Stimulated activated naive CD4-positive, alpha-beta T cell (primary cell): Measurements from ENCODE around the gene ETFA.
A peak's percentile ranks its signal among the peaks of the same experiment; 100 is the strongest.
"Not testable (repeated sequence)": the region's sequence is repeated elsewhere in the genome, so short reads cannot be mapped to it uniquely, and the experiment has no call there.

Experiments
- DNase-seq, 6 experiments: peaks; one replicate each; lab custom pipeline; 2025; lab: John Stamatoyannopoulos, UW

ETFA gene

DNA sequence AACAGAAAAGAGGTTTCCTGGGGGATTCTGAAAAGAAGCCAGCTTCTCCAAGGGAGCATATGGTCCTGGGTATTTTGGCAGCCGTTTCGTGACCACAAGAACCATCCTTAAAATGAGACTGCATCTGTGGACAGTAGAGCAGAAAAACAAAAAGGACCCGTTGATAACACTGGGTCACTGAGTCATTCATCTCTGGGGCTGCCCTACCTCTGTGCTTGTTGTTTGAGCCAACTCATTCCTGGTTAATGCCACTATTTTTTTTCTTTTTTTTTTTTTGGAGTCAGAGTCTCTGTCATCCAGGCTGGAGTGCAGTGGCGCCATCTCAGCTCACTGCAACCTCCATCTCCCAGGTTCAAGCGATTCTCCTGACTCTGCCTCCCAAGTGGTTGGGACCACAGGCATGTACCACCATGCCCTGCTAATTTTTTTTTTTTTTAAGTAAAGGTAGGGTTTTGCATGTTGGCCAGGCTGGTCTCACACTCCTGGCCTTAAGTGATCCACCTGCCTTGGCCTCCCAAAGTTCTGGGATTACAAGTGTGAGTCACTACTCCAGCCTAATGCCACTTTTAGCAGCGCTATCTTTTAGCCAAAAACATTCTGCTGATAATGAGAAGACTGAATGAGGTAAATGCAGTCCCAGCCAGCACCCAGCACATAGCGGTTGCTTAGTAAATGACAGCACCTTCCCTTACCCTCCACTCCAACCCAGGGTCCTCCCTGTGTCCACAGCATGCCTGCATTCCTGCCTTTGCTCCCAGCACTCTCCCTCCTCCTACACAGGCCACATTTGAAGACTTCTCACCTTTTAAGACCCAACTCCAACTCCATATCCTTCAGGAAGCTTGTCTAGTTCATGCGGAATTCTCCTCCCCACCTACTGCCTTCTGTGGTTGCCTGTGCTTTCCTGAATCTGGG lies 16.2 kb upstream of the ETFA start:
- DNase-seq = no peak

DNA sequence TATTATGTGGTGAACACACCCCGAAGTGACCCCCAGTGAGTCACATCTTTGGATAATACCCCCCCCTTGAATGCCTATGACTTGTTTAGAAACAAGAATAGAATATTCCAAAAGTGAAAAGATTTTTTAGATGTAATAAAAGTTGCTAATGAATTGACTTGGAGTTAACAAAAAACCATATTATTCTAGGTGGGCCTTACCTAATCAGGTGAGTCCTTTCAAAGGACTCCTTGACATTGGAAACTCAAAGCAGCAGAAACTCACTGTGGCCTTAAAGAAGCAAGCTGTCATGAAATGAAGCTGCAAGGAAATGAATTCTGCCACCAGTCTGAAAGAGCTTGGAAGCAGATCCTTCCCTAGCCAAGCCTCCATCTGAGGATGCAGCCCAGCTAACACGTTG lies 14.4 kb upstream of the ETFA start:
- no peak for DNase-seq

DNA sequence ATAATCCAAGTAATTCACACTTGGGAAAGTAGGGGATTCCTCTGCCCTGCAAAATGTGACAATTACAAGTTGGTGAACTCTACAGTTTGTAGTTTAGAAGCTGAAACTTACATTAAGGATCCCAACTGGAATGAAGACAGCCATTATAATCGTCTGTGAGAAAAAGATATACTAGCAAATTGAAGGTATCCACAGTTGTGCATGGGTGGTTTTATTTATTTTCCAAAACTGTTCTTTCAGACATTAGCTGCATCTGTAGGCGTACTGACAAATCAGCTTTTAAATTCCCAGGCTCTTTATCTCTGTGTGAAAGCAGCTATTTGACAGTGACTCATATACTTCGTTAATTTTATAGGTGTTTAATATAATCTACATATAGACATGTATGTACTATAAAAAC lies 12.8 kb upstream of the ETFA start:
- DNase-seq = no peak

DNA sequence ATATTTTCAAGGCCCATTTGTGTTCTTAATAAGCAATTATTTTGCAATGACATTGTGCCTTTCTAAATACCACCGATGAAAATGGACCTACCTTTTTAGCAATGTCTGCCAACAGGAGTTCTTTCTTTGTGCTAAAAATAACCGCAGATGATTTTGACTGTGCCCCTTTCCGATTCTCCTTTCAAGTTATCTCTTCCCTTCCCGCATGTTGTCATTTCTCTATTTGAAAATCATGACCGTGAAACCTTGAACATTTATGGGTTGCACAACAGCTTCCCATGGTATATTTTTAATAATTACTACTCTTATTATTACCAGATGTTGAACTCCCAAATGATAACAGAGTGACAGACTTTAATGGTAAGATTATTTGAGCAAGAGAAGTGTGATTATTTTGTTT lies 10.3 kb upstream of the ETFA start:
- no peak for DNase-seq

DNA sequence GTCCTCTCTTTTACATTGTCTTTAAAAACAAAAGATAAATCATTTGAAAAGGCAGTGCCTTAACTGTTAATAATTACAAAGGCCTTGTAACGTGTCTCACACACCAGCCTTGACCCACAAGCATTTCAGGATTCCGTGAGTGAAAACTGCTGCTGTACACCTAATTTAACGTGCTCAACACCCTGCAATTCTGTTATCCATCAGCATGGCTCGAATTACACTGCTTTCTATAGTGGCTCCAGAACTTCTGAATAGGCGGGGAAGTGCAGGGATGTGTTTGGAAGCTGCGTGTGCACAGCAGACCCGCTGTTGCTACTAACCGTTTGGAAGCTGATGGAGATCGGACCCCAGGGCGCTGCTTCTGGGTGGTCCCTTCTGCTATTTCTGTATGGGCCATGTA lies 9.9 kb upstream of the ETFA start:
- DNase-seq = no peak

DNA sequence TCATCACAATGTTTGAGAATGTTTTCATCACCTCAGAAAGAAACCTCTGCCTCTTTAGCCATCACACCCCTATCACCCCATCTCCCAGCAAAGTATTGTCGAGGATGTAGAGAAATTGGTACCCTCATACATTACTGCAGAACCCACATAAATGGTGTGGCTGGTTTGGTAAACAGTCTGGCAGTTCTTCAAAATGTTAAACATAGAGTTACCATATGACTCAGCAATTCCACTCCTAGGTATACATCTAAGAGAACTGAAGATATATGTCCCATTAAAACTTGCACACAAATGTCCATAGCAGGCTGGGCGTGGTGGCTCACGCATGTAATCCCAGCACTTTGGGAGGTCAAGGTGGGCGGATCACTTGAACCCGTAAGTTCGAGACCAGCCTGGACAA lies 8.7 kb upstream of the ETFA start:
- no peak for DNase-seq

DNA sequence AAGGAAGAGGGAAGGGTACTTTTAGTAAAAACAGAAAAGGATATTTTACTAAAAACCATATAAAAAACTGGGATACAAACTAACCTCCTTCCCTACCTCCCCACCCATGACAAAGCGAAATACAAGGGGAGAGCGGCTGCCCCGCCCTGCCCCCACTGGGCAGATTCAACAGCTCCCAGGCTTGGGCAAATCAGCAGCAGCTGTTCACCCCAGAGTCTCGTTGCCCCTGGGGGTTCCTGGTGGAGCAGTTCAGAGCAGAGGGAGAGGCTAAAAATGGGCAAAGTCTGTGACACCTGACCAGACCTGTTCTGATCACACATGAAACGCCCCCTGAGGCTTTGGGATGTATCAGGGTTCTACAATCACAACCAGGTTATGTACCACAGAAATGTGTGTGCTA lies 2.5 kb upstream of the ETFA start:
- DNase-seq = no peak

DNA sequence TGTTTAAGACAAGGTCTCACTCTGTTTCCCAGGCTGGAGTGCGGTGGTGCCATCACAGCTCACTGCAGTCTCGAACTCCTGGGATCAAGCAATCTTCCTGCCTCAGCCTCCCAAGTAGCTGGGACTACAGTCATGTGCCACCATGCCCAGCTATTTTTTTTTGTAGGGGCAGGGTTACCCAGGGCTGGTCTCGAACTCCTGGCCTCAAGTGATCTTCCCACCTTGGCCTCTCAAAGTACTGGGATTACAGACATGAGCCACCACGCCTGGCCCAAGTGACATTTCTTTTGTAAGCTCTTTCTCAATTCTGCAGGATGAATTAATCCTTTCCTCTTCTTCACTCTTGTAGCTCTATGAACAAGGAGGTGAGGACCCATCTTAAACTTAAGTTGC lies 1.9 kb upstream of the ETFA start:
- DNase-seq = not testable (repeated sequence)

DNA sequence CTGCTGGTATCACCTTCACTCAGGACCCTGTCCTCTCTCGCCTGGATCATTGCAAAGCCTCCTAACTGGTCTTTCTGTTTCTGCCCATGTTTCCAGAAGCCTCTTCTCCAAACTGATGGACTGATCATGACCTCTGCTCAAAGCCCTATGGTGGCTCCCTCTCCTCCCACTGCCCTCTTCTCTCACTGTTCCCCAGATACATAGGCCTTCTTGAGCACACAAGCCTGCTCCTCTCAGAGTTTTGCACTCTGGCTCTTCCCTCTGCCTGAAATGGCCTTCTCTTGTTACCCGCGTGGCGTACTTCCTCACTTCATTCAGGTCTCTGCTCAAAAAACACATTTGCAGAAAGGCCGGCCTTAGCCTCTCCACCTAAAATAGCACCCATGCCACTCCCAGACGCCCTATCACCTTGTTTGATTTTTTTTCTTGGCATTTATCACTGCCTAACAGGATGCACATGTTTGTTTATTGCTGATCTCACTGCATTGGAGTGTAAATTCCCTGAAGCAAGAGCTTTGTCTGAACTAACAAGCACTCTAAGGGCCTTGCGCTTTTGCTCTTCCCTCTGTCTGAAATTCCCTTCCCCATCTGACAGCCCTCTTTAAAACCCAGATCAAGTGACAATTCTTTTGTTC lies 1.4 kb upstream of the ETFA start:
- no peak for DNase-seq

DNA sequence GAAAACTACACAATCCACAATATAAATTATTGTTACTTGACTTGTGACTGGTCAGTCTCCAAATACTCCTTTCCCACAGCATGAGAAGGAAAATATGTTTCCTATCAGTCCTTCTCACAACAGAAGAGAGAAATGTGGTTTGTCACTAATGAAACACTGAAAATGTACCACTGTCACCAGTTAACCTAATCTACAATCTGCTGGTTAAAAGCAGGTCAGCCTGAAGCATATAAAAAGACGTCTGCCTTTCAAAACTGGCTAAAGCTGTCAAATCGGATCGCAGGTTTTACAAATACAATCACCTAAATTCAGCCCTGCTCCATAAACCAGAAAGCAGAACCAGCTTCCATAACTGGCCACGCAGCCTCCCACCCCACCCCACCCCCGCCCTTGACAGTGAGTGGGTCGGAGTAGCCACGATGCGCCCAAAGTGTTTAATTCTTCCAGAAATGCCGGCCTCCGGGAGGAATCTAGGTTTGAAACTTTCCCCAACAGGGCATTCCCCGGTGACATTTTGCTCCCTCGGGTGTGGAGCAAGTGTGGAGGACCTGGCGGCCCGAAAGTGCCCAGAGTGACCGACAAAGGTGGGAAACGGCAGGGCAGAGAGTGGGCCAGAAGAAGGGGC lies 682 bp downstream of the ETFA start:
- DNase-seq = peak in 2 of 6 experiments; percentile 30 to 47

DNA sequence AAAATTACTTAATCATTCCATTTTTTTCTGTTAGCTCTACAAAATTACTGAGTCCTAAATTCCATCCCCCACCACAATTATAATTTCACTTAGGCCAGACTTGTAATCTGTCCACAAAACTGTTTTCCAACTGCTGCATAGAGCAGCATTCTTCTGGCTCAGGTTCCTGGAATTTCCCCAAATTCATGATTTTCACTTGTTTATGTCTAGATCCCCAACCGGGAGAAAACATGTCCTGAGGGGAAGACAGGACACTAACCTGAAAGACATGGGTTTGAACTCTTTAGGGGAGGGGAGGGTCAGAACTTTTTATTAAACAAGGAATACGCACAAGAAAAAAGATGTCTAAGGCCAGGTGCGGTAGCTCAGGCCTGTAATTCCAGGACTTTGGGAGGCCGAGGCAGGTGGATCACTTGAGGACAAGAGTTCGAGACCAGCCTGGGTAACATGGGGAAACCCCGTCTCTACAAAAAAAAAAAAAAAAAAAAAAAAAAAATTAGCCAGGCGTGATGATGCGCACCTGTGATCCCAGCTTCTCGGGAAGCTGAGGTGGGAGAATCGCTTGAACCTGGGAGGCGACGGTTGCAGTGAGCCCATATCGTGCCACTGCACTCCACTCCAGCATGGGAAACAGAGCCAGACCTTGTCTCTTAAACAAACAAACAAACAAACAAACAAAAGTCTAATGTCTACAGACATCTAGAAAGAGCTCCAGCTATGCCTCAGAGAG lies 1.5 kb downstream of the ETFA start:
- no peak for DNase-seq

DNA sequence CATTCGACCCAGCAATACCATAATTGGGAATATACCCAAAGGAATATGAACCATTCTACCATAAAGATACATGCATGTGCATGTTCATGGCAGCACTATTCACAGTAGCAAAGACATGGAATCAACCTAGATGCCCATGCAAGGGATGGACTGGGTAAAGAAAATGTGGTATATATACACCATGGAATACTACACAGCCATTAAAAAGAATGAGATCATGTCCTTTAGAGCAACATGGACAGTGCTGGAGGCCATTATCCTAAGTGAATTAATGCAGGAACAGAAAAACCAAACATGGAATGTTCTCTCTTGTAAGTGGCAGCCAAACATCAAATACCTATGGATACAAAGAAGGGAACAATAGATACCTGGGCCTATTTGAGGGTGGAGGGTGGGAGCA lies 7.4 kb downstream of the ETFA start:
- DNase-seq = no peak

DNA sequence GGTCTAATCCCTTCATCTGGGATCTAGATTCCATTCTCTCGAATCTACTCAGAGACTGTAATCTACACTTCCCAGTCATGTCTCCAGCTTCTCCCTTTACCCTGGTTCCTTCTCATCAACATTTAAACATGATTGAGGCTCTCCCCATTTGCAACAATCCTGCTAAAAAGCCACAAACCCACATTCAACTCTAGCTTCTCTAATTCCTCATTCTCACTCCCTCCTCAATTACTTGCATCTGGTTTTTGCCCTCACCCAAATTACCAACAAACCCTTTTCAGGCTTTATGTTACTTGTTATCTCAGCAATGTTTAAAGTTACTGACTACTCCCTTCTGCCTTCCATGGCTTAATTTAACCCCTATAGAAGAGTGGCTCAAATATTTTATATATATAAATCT lies 11.5 kb downstream of the ETFA start:
- no peak for DNase-seq

DNA sequence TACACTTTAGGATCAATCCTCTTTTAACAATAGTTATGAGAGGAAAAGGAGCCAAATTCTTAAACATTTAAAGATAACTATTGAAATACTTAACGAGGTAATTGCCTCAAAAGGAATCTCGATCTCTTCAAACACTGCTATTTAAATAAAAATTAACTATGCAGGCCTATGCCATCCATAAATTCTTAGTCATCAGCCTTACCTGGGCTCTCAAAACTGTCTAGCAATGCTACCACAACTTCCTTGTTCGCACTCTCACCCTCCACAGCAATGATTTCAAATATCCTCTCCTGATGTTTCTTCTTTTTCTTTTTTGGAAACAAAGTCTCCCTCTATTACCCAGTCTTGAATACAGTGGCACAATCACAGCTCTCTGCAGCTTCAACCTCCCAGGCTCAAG lies 12.3 kb downstream of the ETFA start:
- no peak for DNase-seq

DNA sequence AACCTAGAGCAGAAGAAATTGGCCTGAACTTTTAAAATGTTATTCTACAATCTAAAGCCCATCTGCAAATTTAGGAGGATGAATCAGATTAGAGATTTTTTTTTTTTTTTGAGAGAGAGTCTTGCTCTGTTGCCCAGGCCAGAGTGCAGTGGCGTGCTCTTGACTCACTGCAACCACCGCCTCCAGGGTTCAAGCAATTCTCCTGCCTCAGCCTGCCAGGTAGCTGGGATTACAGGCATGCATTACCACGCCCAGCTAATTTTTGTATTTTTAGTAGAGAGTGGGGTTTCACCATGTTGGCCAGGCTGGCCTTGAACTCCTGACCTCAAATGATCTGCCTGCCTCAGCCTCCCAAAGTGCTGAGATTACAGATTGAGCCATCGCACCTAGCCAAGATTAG lies 13.3 kb downstream of the ETFA start:
- DNase-seq = not testable (repeated sequence)

DNA sequence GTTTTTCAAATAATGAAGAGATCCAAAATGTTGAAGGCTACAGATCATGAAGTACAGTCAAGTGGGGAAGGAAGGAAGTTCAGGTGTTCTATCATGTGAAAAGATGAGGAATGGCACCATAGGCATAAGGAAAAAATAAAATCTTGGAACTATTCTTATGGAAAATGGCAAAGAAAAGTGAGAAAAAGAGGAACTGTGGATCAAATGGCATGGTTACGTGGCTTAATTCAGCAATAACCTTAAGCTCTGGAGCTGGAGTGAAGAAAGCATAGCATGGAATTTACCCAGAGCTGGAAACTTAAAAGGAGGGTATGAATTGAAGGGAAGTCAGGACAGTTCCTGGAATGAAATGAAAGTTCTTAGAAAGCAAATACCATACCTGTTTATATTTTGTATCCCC lies 14.4 kb downstream of the ETFA start:
- DNase-seq = no peak

DNA sequence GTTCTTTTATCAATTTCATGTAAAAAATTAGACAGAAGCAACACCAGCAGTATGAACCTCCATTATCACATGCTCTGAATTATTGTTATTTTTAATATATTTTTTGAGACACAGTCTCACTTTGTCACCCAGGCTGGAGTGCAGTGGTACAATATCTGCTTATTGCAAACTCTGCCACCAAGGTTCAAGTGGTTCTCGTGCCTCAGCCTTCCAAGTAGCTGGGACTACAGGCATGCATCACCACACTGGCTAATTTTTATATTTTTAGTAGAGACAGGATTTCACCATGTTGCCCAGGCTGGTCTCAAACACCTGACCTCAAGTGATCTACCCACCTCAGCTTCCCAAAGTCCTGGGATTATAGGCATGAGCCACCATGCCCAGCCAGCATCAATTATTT lies 16.8 kb downstream of the ETFA start:
- DNase-seq = not testable (repeated sequence)

DNA sequence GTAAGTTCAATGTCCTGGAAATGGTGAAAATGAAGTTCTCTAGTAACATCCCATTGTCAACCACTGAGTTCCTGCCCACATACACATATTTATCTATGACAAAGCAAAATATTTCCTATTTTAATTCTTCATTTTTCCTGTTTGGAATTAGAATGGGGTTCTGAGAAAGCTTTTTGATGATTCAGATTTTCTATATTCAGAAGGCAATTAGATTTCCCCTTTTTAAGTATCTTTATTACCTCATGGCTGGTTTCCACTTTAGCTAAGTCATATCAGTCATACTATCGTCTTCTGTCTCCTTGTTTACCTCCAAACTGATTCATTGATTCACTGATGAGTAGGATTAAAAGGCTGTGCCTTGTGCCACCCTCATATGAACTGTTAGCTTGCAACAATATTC lies 17.9 kb downstream of the ETFA start:
- DNase-seq = no peak

DNA sequence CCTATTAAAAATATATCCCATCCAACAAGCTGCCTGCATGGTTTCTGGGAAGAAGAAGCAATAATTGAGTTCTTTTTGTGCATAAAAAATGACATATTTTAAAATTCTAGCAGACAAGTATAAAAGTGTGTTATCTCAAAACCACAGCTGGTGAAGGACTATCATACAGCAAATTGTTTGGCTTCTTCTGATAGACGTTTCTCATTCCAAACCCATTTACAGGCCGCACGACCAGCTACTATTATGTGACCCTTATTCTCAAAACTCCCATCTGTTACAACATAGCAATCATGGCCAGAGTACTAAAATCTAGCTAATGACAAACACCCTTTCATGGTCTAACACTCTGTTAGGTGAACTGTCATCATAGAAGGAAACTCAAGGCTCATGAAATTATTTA lies 21.7 kb downstream of the ETFA start:
- DNase-seq = no peak

DNA sequence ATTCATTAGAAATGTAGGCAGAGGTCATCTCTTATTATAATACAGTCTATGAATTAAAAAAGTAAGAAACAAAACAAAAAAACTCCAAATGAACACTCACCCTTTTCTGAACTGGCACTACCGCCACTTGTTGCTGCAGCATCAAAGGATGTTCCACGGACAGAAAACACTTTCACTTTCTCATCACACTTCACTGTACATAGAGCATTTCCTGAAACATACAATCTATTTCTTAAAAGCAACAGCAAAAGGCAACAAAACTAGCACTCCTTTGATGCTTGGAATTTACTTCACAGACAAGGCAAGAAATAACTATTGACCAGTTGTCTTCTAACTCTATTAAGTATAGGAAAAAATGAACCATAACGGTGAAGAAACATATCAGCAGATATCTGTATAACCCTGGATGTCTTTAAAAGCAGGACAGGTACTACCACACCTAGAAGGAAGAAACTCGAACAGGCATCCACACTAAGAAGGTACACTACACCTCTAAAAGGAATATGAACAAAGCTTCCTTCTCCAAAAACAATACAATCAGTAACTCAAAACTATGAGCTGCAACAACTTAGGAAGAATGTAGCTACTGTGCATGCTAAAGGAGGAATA lies 24.9 kb downstream of the ETFA start:
- DNase-seq = peak in 4 of 6 experiments; percentile 18 to 60 (median 44)

DNA sequence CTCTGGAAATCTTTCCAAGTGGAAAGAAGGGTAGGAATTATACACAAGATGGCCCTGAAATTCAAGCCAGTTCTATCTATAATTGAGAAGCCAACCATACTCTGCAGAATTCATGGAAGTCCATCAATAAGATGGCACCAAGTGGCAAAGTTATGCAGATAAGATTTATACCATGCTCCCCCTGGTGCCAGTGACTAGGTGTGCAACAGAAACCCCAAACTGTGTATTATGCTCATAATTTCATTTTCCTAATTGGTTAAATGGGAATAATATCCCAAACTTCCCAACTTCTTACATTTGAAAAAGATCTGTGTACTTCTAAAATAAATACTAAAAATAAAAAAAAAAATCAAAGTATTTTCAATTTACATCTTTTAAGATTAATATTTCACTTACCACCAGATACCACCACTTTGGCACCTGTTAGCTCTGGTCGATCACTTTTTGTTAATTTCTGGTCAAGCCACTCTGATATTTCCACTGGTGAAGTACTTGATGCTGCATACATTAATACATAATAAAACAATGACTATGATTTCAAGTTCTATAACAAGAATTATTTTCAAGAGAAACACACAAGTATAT lies 25.9 kb downstream of the ETFA start:
- DNase-seq = no peak

DNA sequence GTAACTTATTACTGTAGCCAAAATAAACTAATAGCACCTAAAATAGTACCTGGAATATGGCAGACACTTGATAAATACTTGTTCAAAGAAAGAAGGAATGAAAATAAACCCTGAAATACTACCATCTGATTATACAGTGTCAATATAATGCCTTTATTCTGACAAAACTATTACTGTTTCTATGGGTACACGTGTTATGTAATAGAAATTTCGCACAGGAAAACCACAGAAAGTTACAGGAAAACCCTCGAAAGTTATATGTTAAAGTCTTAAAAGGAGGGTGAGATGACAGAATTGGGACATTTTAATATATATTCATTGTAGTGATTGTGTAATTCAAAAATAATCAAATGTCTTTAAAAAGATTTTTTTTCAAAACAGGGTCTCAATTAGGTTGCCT lies 28.8 kb downstream of the ETFA start:
- no peak for DNase-seq
